Right atrium auricular region (tissue), 2 donors: ENCODE measurements around the gene EXOC4. TPM values are rescaled to one million over a fixed set of nuclear protein-coding genes. Genes with fewer than 3 reads are reported as not detected.

ENCODE experiments used
- DNase-seq: peaks from one replicate; pipeline ENCODE4 v3.0.0-alpha.2; 2019; ENCODE audit warnings: low spot score
- H3K27ac ChIP-seq, 2 donors: fragments of 200-600 bp; sonication (generic); 1 replicate in 1 of 2; 2 replicates in 1 of 2; pipeline ENCODE4 v1.5.1; 2016 to 2019
- H3K27me3 ChIP-seq, 2 donors: fragments of 200-600 bp; sonication (generic); one replicate each; pipeline versions ENCODE4 v1.5.1 to v1.6.0; 2017 to 2019
- H3K36me3 ChIP-seq: fragments of 200-600 bp; sonication (generic); one replicate; pipeline ENCODE4 v1.5.1; 2016
- H3K4me1 ChIP-seq, 2 donors: fragments of 200-600 bp; sonication (generic); one replicate each; pipeline versions ENCODE4 v1.5.1 to v1.6.0; 2017 to 2019
- H3K4me3 ChIP-seq, 2 donors: fragments of 200-600 bp; sonication (generic); 1 replicate in 1 of 2; 2 replicates in 1 of 2; pipeline ENCODE4 v1.5.1; 2017 to 2019; ENCODE audit warnings: mild to moderate bottlenecking in 1 of 2, moderate library complexity in 1 of 2
- H3K9me3 ChIP-seq, 2 donors: fragments of 200-600 bp; sonication (generic); one replicate each; pipeline ENCODE4 v1.5.1; 2019
- CTCF ChIP-seq, 2 donors: fragments of 200-600 bp; sonication (generic); IDR thresholded peaks; one replicate each; pipeline ENCODE4 v1.5.1; 2019; ENCODE audit warnings: antibody characterized with exemption in 2 of 2
- total RNA-seq, 2 donors: library from RNA; depleted of rRNA; stranded (reverse); fragments of >200 nt; gene quantifications; one replicate each; pipeline ENCODE4 v1.1.0, GENCODE V29; 2016

Gene EXOC4
- total RNA-seq, 2 donors from 2014 or later: 24.7 to 30.6 TPM

DNA sequence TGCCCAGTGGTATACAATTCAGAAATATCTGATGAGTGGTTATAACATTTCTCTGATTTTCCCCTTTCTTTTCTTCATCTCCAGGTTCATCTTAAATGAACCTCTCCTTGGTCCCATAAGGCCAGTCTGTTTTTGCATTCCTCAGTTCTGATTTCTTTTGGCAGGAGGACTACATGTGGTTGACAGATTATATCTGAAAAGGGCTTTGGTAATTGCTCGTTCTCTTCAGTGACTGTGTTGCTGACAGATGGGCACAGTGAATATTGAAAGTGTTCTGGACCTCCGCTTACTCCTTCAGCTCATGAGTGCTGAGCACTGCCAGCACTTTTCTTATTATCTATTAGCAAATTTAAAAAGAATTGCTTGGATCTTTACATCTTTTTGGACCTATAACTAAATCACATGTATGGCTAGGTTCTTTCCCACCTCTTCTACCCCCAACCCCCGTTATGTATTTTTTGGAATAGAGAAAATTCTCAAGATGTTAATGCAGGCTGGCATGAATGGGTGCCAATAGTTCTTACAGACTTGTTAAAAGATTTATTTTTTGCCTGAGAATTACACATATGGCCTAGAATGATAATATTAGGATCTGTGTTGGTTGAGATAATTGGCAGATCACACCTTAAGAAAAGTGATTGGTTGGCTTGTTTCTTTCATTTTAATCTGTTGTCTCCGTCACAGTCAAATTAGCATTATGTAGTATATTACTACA, 323.0 kb downstream of the EXOC4 start:
- H3K27ac ChIP-seq: no peak overlapping the region
- no peaks in the 10 kb centered on the region for H3K9me3 ChIP-seq
- no peak overlapping the region for H3K4me3 ChIP-seq
- no peaks in the 10 kb centered on the region for H3K27me3 ChIP-seq
- DNase-seq: no peak
- H3K36me3 ChIP-seq: no peaks in the 10 kb centered on the region
- H3K4me1 ChIP-seq: peaks cover 0 to 5% of the 10 kb centered on the region in 2 donors
- TF ChIP-seq CTCF (IDR thresholded peaks at IDR 0.05): no peak

DNA sequence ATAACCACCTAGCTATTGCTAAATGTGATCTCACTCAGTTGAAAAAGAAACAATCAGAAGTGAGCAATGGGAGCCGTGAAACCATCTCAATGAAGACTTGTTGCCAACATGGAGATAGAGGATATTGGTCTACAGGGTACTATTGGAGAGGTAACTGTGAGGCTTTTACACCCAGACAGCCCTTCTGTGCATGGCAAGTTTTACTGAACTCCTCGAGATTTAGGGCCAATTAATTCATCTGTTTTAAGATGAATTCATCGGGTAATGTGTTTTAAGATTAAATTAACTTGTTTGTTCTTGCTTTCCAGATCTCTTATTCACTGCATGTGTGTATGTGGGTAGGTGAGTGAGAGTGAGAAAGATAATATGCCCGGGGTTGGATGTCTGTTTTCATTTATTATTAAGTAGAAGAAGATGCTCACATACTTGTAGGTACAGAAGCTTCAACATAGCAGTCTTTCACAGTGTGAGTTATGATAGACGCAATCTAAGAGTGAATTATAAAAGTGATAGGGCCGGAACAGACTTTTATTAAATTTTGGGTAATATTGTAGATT, 323.8 kb downstream of the EXOC4 start:
- Histone ChIP-seq H3K9me3 (no peaks in the 10 kb centered on the region), H3K27me3 (no peaks in the 10 kb centered on the region), H3K4me1 (peaks cover 0 to 5% of the 10 kb centered on the region in 2 donors), H3K4me3 (no peak overlapping the region), H3K27ac (no peak overlapping the region), H3K36me3 (no peaks in the 10 kb centered on the region)
- no peak for DNase-seq
- no peak for TF ChIP-seq CTCF (IDR thresholded peaks at IDR 0.05)

DNA sequence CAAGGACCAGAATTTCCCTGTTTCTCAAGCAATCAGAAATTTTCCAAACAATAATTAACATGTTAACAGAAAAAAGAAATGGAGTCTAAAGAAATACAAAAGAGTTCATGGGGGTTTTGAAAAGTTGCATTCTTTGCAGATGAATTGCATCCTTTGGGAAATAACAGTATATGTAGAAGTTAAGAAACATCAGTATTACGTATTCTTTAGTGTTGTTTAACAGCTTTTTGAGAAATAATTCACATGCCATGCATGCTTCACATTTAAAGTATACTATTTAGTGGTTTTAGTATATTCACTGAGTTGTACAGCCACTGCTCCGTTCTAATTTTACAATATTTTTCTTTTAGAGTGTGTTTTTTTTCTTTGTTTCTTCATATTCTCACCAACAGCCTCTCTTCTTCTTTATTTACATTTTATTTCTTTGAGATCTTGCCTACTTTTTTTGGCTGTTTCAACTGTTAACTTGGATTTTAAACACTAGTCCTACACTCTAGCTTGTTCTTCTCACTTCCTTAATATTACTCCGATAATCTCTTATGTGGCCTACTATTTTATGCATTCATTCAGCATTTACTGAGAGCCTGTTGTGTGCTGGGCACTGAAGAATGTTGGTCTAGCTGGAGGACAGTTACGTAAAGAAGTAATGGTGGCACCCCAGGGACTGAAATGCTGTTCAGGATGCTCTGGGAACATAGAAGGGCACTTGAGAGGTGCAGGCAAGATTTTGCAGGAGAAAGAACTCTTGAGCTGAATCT, 330.1 kb downstream of the EXOC4 start:
- no peak for DNase-seq
- Histone ChIP-seq H3K4me1 (no peaks in the 10 kb centered on the region), H3K4me3 (no peak overlapping the region), H3K27me3 (no peaks in the 10 kb centered on the region), H3K27ac (no peak overlapping the region), H3K9me3 (no peaks in the 10 kb centered on the region), H3K36me3 (no peaks in the 10 kb centered on the region)
- no peak for TF ChIP-seq CTCF (IDR thresholded peaks at IDR 0.05)

GRCh38 chr7:133583545-133584171, 330.8 kb downstream of the EXOC4 start:
- H3K4me1 ChIP-seq: no peaks in the 10 kb centered on the region
- H3K27ac ChIP-seq: no peak overlapping the region
- no peaks in the 10 kb centered on the region for H3K9me3 ChIP-seq
- DNase-seq: no peak
- H3K36me3 ChIP-seq: no peaks in the 10 kb centered on the region
- no peaks in the 10 kb centered on the region for H3K27me3 ChIP-seq
- H3K4me3 ChIP-seq: no peak overlapping the region
- TF ChIP-seq CTCF (IDR thresholded peaks at IDR 0.05): no peak

DNA sequence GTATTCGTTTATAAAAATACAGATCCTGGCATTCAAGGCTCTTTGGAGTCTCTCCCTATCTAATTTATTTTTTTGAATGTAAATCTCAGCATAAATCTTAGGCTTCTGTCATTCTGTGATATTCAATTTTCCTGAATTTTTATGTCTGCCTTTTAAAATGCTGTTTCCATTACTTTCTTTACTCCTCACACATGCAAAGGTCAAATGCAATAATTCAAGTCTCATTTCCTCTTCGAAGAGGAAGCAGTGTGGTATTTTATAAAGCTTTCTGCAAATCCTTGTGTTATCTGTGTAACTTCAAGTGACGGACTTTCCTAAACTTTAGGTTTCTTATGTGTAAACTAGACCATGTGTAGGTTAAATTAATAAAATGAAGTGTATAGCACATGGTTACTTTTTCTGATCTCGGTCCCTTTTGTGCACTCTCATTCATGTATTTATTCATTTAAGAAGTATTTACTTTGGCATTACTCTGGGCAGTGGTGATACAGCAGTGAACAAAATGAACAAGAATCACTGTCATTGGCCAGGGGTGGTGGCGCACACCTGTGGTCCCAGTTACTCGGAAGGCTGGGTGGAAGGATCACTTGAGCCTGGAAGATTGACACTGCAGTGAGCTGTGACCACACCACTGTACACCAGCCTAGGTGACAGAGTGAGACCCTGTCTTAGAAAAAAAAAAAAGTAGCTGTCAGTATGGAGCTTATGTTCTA, 332.2 kb downstream of the EXOC4 start:
- Histone ChIP-seq H3K4me1 (no peaks in the 10 kb centered on the region), H3K9me3 (no peaks in the 10 kb centered on the region), H3K27me3 (no peaks in the 10 kb centered on the region), H3K27ac (no peak overlapping the region), H3K36me3 (no peaks in the 10 kb centered on the region), H3K4me3 (no peak overlapping the region)
- no peak for TF ChIP-seq CTCF (IDR thresholded peaks at IDR 0.05)
- no peak for DNase-seq
